HEK293T (cell line): Measurements from ENCODE around the gene VILL.
"Not testable (repeated sequence)": the region's sequence is repeated elsewhere in the genome, so short reads cannot be mapped to it uniquely, and the experiment has no call there.

Source experiments
- CTCF ChIA-PET: fragments of 350-600 bp; formaldehyde crosslinking; extraction: SDS; loops from one replicate; lab custom pipeline; 2021; ENCODE audit warnings: antibody characterized with exemption, inconsistent platforms; lab: Yijun Ruan, JAX
- POLR2A ChIA-PET: fragments of 350-600 bp; formaldehyde crosslinking; extraction: SDS; loops from one replicate; lab custom pipeline; 2020; ENCODE audit warnings: antibody characterized with exemption, inconsistent platforms; lab: Yijun Ruan, JAX
- DNase-seq: peaks from one replicate; pipeline ENCODE4 v3.0.0; 2012; ENCODE audit warnings: mixed read lengths; ENCODE audit errors: extremely low spot score
- CTBP1 ChIP-seq: fragments of 450-650 bp; IDR thresholded peaks from 2 replicates; pipeline ENCODE4 v1.6.1; 2016; ENCODE audit warnings: borderline replicate concordance
- TARDBP ChIP-seq: fragments of 450-650 bp; IDR thresholded peaks from 2 replicates; pipeline ENCODE4 v1.6.1; 2016
- TF ChIP-seq, protein P1 (sequence below): fragments of 450-650 bp; IDR thresholded peaks from 2 replicates; pipeline ENCODE4 v1.6.1; 2016

Gene VILL

GRCh38 chr3:38051131-38051530, 60.5 kb downstream of the VILL start:
- no peak for DNase-seq
- POLR2A ChIA-PET: no interaction called here
- CTCF ChIA-PET: no interaction called here
- no peak for TF ChIP-seq TARDBP
- TF ChIP-seq, protein P1, sequence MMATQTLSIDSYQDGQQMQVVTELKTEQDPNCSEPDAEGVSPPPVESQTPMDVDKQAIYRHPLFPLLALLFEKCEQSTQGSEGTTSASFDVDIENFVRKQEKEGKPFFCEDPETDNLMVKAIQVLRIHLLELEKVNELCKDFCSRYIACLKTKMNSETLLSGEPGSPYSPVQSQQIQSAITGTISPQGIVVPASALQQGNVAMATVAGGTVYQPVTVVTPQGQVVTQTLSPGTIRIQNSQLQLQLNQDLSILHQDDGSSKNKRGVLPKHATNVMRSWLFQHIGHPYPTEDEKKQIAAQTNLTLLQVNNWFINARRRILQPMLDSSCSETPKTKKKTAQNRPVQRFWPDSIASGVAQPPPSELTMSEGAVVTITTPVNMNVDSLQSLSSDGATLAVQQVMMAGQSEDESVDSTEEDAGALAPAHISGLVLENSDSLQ: no peak

- CTCF ChIA-PET, DNase-seq: not testable (repeated sequence)
Measured at GRCh38 chr3:38053286-38053685, 62.7 kb downstream of the VILL start.

DNA sequence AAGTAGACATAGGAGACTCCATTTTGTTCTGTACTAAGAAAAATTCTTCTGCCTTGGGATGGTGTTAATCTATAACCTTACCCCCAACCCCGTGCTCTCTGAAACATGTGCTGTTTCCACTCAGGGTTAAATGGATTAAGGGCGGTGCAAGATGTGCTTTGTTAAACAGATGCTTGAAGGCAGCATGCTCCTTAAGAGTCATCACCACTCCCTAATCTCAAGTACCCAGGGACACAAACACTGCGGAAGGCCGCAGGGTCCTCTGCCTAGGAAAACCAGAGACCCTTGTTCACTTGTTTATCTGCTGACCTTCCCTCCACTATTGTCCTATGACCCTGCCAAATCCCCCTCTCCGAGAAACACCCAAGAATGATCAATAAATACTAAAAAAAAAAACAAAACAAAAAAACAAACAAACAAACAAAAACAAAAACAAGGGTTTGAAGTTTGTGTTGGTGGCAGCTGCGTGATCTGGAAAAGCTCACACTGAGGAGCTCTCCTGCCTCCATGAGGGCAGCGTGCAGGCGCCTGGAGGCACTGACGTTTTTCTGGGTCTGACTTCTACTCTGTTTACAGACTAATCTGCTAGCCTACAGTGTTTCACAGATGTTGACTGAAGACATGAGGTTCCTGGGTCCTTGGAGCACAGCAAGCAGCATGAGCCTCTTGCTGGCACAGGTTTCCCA, 63.4 kb downstream of the VILL start:
- DNase-seq, CTCF ChIA-PET, POLR2A ChIA-PET: not testable (repeated sequence)

More at GRCh38 chr3:38053286-38053685, 62.7 kb downstream of the VILL start:
- POLR2A ChIA-PET: not testable (repeated sequence)

DNA sequence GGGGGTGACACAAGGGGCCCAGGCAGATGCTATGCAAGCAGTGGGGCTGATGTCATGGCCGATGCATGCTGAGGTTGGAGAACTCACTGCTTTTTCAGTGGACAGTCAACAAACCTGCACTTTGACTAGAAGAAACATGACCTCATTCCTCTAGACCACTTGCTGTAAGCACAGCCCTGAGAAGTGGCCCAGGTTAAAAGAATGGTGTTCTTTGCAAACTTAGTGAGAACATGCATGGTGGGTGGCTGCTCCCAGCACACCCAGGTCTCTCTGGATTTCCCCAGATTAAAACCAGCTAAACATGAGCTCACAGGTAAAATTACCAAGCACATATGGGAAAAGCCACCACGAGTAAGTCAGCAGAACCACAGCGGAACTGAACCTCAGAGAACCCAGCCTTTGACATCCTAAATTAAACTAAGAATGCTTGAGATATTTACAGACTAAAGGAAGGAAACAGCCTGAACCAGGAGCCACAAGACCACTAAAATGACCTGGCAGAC, 64.0 kb downstream of the VILL start:
- no peak for DNase-seq
- ChIA-PET CTCF (no interaction called here), POLR2A (no interaction called here)
- TF ChIP-seq CTBP1: no peak
